ENCODE measurements around the gene KCNK15.
"Not testable (repeated sequence)": the region's sequence is repeated elsewhere in the genome, so short reads cannot be mapped to it uniquely, and the experiment has no call there.

The KCNK15 gene

DNA sequence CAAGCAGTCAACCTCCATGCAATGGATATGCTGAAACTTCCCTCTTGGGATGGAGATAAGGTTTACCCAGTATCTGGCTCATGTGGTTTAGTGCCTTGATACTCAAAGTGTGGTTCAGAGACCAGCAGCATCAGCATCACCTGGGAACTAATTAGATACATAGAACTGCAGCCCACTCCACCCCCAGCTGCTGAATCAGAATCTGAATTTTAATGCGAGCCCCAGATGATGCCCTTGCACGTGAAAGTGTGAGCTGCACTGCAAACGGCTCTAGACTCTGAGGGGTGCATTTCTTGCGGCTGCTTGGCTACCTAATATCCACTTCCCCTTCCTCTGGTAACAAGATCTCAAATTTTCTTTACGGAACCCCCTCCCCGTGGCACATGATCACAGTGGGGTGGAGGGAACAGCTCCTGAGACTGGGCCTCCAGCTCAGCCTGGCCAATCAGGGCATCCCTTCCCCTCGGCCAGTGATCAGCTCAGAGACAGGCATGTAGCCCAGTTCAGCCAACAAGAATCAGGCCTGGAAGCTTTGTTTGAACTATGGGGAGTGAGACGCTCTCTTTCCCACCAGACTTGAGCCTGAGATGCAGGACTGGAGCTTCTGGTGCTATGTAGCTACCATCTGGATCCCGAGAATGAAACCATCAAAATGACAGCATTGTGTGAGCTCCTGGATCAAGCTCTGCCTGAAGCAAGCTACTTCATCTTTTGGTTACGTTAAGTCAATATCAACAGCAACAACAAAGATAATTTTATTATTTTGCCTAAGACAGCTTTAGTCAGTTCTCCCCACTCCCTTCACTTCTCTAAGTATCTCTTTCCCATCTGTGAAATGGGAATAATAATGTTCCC lies 12.8 kb downstream of the KCNK15 start:
- peak in 1 of 51 donors; percentile 45 for DNase-seq

DNA sequence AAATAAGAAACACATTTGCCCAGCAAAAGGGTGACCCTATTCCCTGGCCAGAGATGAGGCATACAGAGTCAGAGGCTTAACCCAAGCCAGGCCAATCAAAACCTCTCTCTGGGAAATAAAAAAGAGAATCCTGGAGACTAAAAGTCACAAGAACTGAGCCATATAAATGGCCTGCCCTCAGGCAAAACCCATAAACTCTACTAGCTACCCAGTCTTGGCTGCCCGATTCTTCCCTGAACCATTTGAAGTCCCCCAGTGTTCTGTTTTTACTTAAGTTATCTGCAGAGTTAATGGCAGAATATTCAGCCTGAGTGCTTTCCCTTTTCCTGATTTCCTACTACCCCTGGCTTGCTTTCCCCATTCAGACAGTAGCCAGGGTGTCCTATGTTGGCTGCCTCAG lies 13.9 kb downstream of the KCNK15 start:
- DNase-seq = no peak

DNA sequence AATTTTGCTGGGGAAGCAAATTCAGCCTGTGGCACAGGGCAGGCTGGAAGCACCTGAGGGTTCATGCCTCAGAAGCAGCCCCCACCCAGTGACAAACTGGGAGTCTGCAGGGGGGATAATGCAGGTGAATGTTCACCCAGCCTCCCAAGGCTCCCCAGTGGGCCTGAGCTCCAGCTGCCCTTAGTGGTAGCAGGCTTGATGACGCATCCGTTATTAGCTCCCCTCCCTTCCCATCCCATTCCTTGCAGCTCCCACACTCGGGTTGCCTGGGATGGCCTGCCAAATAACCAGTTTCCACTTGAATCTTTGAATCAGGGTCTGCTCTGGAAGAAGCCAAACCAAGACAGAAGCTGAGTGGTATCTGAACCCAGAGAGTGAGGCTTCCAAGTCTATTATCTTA lies 15.8 kb downstream of the KCNK15 start:
- peak in 1 of 51 donors; percentile 5 for DNase-seq

DNA sequence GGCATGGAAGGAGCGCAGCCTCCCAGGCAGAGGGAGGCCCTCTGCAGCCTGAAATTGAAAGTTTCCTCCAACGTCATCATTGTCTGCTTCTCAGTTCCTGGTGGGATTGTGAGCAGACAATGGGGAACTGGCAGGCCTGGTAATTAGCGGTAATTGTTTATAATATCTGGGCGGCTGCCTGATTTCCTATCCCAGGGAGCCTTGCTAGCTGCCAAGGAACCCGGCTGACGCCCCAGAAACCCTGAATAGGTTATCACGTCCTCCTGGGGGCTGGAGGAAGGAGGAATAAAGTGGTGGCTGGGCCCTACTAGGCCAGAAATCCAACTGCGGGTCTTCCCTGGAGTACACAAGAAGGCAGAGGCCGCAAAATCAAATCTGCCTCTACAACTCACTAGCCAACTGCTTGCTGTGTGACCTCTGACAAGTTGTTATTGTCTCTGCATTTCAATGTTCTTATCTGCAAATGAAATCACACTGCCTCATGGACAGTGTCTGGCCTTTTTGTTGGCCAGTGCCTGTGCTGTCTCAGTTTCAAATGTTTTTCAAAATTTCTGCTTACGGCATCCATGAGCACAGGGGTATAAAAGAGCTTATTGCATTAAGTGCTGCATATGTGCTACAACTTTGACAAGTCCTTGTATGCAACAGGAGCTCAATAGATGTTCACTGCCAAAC lies 16.9 kb downstream of the KCNK15 start:
- peak in 1 of 51 donors; percentile 25 for DNase-seq

GRCh38 chr20:44763798-44764197 lies 18.1 kb downstream of the KCNK15 start:
- not testable (repeated sequence) for DNase-seq

DNA sequence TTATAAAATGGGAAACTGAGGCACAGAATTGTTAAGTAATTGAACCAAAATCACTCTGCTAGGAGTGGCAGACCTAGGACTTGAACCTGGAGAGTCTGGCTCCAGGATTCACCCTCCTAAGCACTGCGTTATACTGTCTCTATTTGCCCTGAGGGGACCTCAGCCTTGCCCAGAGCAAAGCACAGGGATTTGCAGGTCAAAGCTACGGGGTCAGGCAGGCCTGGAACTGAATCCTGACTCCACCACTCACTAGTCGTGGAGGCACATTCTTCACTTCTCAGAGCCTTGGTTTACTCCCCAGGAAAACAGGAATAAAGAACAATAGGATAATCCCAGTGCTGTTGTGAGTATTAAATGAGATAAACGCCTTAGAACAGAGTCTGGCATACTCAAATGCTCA lies 19.4 kb downstream of the KCNK15 start:
- no peak for DNase-seq

DNA sequence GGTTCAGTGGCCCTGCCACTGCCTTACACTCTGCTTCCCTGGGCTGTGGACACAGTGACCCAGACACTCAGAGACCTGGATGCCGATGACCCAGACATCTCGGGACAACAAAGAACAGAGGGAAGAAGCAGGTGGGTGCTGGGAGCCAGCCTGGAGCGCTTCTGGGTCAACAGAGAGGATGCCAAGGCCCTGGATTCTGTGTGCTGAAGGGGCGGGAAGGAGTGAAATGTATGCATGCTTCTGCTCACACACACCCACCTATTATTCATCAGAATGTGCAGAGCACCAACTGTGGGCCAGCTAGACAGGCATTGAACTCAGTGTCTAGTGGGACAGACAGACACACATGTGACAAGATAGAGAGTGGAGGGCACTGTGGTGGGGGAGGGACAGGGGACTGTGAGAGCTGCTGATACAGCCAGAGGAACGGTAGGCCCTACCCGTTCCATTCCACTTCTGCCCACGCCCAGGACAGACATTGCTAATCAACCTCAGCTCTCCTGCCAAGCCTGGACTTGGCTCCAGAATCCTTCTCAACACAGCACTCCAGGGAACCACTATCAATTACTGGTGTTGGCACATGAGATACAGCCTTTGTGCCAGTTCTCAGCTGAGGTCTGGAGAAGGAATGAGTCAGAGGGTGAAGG lies 20.2 kb downstream of the KCNK15 start:
- DNase-seq = peak in 1 of 51 donors; percentile 62

DNA sequence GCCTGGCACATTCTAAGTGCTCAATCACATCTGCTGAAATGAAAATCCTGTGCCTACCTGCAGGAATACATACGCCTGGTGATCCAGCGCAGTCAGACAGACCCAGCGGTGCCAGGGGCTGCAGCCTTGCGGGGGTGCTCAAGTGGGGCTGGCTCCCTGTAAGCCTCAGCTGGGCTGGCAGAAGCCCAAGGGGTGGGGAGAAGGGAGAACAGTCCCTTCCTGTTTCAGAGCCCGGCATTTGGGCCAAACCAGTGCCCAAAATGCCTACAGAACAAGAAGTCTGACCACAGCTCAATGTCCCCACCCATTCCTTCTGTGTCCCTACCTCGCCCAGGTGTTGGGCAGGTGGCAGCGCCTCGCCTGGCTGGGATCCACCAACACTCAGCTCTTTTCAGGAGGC lies 22.6 kb downstream of the KCNK15 start:
- peak in 7 of 51 donors; percentile 10 to 29 (median 16) for DNase-seq

DNA sequence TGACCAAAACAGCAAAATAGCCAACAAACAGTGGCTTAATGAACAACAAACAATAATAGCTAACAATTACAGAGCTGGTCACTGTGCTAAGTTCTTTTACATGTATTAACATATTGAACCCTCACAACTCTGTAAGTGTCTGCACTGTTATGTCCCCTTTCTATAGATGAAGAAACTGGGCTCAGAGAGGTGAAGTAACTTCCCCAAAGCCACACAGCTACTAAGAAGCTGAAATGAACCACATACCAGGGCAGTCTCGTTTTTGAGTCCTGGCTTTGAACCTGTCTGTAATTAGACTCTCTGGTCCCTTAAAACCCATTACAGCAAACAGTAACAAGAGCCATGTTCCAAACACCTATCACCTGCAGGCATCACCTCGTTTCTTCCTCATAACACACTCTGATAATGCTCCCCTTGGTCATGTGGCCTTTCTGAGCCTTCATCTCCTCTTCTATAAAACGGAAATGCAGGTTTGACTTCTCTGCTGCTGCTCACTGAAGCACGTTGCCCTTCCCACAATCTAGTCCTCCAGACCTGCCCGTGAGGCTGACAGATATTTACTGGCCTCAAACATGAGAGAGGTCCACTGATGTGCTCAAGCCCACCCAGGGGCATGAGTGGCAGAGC lies 23.3 kb downstream of the KCNK15 start:
- DNase-seq = no peak

DNA sequence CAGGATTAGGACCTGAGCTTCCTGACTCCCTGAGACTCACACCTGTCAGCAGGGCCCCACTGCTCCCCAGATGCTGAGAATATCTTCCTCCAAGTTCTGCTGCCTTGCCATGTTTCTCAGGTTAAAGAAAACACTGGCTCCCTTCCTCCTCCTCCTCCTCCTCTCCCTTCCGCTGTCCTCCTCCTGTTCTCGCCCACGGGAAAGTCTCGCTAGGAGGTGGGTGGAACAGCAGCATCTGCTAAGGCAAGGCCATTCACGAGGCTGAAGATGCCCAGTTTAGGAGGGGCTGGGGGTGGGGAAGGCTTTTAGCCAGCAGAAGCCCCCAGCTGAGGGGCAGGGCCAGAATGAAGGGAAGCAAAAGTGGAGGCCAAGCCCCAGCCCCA lies 23.8 kb downstream of the KCNK15 start:
- no peak for DNase-seq

DNA sequence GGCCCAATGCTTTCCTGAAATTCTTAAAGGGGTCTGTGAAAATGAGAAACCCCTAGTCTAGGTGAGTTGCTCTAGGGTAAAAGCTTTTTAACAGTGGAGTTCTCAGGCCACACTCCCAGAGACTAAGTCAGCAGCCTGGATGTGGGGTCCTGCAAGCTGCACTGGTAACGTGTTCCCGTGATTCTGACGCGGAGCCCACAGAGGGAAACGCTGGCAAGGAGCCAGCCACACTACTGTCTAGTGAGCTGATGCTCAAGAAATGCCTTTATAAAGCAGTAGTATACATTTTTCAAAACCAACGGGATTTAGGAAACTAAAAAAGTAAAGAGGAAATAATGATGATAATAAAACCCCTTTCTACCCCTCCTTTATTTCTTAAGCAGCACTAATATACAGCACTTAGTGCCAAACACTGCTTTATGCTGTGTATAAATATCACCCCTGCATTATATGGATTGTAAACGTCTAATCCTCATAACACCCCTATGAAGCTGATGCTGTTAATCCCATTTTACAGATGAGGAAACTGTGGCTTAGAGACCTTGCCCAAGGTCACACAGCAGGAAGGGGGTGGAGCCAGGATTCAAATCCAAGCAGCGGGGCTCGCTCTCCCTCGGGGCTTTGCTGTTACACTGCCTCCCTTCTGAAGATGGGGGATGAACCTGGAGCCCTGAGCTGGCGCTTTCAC lies 25.0 kb downstream of the KCNK15 start:
- no peak for DNase-seq

DNA sequence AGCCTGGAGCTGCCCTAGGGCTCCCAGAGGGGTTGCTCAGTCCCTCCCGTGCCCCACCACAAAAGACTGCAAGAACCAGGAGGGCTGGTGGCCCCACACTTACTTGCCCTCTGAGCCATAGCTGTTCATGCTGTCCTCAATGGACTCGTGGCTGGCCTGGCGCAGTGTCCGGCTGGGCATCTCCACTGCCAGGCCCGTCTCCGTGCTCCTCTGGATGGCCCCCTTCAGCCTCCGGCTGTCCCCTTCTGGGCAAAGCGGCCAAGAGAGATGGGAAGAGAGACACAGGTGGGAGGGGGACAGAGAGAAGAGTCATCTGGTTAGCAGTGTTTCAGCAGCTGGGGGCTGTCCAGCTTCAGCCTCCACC lies 25.5 kb downstream of the KCNK15 start:
- no peak for DNase-seq

DNA sequence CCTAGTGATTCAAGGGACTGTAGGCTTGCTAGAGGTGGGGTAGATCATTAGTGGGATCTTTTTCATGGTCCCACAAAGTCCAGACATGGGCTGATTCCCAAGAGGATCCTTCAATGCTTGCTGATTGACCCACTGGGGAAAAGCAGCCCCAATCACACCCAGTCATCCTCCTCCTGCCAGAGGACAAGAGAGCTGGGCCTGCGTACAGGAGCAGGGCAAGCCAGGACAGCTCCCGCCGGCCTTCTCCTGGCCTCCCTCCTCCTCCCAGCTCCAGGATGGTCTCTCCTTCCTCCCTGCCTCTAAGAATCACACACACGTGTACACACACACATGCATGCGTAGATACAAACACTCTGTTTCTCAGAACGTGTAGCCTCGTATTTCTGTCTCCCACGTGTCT lies 27.0 kb downstream of the KCNK15 start:
- DNase-seq = no peak

DNA sequence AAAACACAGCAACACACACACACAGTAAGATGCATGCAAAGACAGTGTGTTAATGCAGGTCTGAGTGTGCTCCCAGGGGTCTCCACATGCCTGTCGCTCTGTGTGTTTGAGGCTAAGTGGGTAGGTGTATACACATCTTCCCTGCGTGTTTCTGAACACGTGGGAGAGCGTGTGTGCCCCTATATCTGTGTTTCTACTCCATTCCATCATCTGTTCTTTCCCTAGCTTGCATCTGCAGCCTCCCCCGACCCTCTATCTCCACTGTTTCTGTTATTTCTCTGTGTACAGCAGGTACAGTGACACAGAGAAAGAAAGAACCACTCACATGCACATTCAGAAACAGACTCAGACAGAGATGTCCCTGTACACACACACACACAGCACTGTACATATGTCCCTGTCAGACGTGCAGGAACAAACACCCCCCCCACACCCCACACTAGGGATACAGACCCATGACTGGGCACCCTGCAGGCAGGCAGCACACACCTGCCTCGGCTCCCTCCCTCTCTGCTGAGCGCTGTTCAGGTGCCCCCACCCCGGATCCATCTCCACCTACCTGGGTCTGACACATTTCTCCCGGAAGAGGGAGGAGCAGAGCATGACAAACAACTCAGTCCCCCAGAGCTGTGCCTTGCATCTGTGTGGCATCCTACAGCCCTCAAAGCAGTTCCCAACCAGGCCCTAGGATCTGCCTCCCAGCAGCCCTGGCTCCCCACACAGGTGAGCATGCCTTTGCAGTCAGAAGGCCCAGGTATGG lies 27.6 kb downstream of the KCNK15 start:
- DNase-seq = peak in 3 of 51 donors; percentile 29 to 59 (median 50)

DNA sequence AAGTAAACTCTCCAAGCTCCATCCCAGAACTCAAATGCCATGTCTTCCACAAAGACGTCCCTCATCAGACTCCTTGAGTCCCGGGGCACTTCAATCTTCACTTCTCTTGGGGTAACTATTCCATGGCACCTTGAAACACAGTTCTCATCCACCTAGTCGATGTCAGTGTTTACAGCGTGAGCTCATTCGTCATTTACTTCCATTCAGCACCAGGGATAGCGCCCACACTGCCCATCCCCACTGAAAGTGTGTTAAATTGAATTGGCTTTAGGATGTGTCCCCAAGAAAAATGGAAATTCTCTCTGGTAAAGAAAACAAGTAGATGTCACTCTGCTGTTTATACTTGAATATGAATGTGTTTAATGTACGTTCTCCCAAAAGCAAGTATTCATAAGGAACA lies 31.3 kb downstream of the KCNK15 start:
- no peak for DNase-seq

DNA sequence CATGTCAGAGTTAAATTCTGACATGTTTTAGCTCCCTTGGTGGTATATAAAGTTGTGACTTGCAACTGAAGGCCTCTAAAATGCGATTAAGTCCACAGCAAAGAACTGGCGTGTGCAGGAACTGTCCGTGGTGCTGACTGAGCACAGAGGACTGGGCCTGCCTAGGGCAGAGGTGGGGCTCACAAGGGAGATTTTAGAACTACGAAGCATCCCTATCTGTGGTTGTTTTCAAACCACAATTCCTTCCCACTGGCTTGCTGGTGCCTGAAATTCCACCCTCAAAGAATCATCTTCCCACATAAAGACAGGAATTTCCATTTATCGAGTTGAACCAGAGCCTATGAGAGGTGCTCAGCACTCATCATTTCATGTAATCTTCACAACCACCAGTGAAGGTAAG lies 34.6 kb downstream of the KCNK15 start:
- peak in 2 of 51 donors; percentile 4 to 13 for DNase-seq

GRCh38 chr20:44781118-44781517 lies 35.5 kb downstream of the KCNK15 start:
- DNase-seq = no peak

DNA sequence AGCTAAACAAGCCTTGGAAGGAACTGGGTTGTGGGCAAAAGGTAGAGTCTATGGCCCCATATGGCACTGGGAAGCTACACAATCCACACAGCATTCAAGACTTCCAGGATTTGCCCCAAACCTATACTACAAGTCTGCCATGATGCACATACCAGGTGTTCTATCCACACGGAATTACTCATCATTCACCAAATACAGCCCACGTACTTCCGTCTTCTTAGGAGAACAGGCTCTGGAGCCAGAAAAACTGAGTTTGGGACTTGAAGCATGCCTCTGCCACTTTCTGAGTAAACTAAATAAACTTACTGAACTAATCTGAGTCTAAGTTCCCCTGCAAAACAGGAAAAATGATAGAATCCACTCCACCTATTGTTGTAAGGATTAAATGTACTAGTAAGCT lies 36.1 kb downstream of the KCNK15 start:
- peak in 1 of 51 donors; percentile 28 for DNase-seq

GRCh38 chr20:44784688-44785087 lies 39.0 kb downstream of the KCNK15 start:
- no peak for DNase-seq

DNA sequence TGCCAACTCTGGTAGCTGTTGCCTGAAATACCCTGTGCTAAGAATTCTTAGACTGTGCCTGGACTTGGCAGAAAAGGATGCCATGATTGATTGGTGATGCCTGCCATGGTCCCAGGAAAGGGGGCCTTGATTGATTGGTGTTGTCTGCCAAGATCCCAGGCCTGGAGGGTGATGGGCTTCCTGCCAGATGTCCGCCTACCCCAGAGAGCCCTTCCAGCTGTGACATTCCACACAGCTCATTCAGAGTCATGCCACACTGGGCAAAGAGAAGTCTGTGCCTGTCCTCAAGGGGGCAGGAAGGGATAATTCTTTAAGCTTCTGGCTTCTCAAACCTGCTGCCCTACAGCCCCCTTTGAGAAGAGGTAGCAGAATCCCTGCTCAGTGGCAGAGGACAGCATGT lies 40.1 kb downstream of the KCNK15 start:
- no peak for DNase-seq

GRCh38 chr20:44787299-44787698 lies 41.6 kb downstream of the KCNK15 start:
- no peak for DNase-seq

Data from hypothalamus (tissue), 51 donors.